Caco-2 (cell line): ENCODE data around the gene MGMT. TPM values are rescaled to one million over a fixed set of nuclear protein-coding genes. Genes with fewer than 3 reads are reported as not detected.

ENCODE experiments used
- Bru-seq: library from RNA; stranded (reverse); fragments of 400-500 nt; gene quantifications from one replicate; lab custom pipeline; 2021; lab: Mats Ljungman, UMichigan
- BruChase-seq, 2 experiments: library from RNA; stranded (reverse); fragments of 400-500 nt; gene quantifications; one replicate each; lab custom pipeline; 2021; lab: Mats Ljungman, UMichigan
- BruUV-seq: library from RNA; stranded (reverse); fragments of 400-500 nt; replicated peaks from 2 replicates; lab custom pipeline; 2021; lab: Mats Ljungman, UMichigan
- CTCF ChIA-PET: fragments of 300-600 bp; sonication (Branson Sonifier 250); formaldehyde crosslinking; loops from one replicate; lab custom pipeline; 2022; ENCODE audit warnings: antibody characterized with exemption; lab: Charles Lee
- POLR2A ChIA-PET: fragments of 300-600 bp; sonication (Branson Sonifier 250); formaldehyde crosslinking; loops from one replicate; lab custom pipeline; 2022; ENCODE audit warnings: antibody characterized with exemption; lab: Charles Lee
- DNase-seq, 2 experiments: peaks; one replicate each; pipeline versions ENCODE4 v3.0.0 to v3.0.0-alpha.2; 2020 to 2022
- H3K27me3 ChIP-seq: replicated peaks from 2 replicates; pipeline ENCODE4 v1.6.0; 2011; ENCODE audit warnings: low read length; ENCODE audit not compliant: control insufficient read depth, insufficient read depth
- H3K36me3 ChIP-seq: 2 replicates; pipeline ENCODE4 v1.5.1; 2011; ENCODE audit warnings: low read length; ENCODE audit not compliant: control insufficient read depth, insufficient read depth
- H3K4me1 ChIP-seq: fragments of 250-450 bp; sonication (Bioruptor Pico); 2 replicates; pipeline ENCODE4 v1.5.1; 2020; ENCODE audit warnings: mild to moderate bottlenecking
- H3K4me3 ChIP-seq: 2 replicates; pipeline ENCODE4 v1.5.1; 2011; ENCODE audit warnings: low read depth, mild to moderate bottlenecking, control low read depth, low read length
- H3K9me3 ChIP-seq: fragments of 250-450 bp; sonication (Bioruptor Pico); 2 replicates; pipeline ENCODE4 v1.5.1; 2020; ENCODE audit warnings: mild to moderate bottlenecking, moderate library complexity
- H3K27ac Mint-ChIP-seq: one replicate; pipeline ENCODE4 v1.8.0; 2022; ENCODE audit warnings: mixed read lengths; ENCODE audit not compliant: unreplicated experiment
- H3K27me3 Mint-ChIP-seq: one replicate; pipeline ENCODE4 v1.8.0; 2022; ENCODE audit warnings: mixed read lengths; ENCODE audit not compliant: insufficient read depth, unreplicated experiment
- H3K36me3 Mint-ChIP-seq: one replicate; pipeline ENCODE4 v1.8.0; 2022; ENCODE audit warnings: mild to moderate bottlenecking, mixed read lengths; ENCODE audit not compliant: insufficient read depth, unreplicated experiment
- H3K4me1 Mint-ChIP-seq: one replicate; pipeline ENCODE4 v1.8.0; 2022; ENCODE audit warnings: low read depth, mixed read lengths; ENCODE audit not compliant: unreplicated experiment
- H3K4me3 Mint-ChIP-seq: one replicate; pipeline ENCODE4 v1.8.0; 2022; ENCODE audit warnings: mild to moderate bottlenecking, moderate library complexity, mixed read lengths; ENCODE audit not compliant: unreplicated experiment
- H3K9me3 Mint-ChIP-seq: one replicate; pipeline ENCODE4 v1.8.0; 2022; ENCODE audit warnings: mixed read lengths; ENCODE audit not compliant: unreplicated experiment
- intact Hi-C: fragments of 100-400 bp; cut with micrococcal nuclease; formaldehyde crosslinking; loops from one replicate; pipeline ENCODE4 v1.10.0; 2022; ENCODE audit not compliant: unreplicated experiment
- long read RNA-seq: library from polyadenylated mRNA; stranded (forward); transcript quantifications from one replicate; pipeline ENCODE4 v2.0.0, GENCODE V29; 2022
- total RNA-seq: library from RNA; stranded (reverse); gene quantifications from 2 replicates; pipeline ENCODE4 v1.2.3, GENCODE V29; 2022
- TF ChIP-seq, protein P1 (sequence below), 2 experiments: fragments of 200-600 bp in 1 of 2; IDR thresholded peaks; 1 replicate in 1 of 2; 2 replicates in 1 of 2; pipeline versions ENCODE4 v1.5.1 to v1.8.0; 2011 to 2022; ENCODE audit warnings: antibody characterized with exemption in 1 of 2, control low read depth in 1 of 2, inconsistent platforms in 1 of 2, low read depth in 1 of 2, low read length in 1 of 2, mild to moderate bottlenecking in 1 of 2, moderate library complexity in 1 of 2; ENCODE audit not compliant: insufficient read depth in 1 of 2, severe bottlenecking in 1 of 2, unreplicated experiment in 1 of 2

MGMT gene
- total RNA-seq (49.3 and 57.0 TPM in 2 replicates), Bru-seq, nascent RNA (percentile 80 among the genes with signal in this experiment), BruChase-seq, experiment 1, labeled RNA remaining after a 2-hour chase (percentile 73 among the genes with signal in this experiment), BruChase-seq, experiment 2, labeled RNA remaining after a 6-hour chase (percentile 63 among the genes with signal in this experiment)
- long read RNA-seq, transcript MGMT-201 (5 exons, 1,759 nt) = major isoform, 65 of 86 reads
- long read RNA-seq, partial matches to known transcripts = 8 of 86 reads
- long read RNA-seq, other reads (novel, unspliced or antisense) = 13 of 86 reads

DNA sequence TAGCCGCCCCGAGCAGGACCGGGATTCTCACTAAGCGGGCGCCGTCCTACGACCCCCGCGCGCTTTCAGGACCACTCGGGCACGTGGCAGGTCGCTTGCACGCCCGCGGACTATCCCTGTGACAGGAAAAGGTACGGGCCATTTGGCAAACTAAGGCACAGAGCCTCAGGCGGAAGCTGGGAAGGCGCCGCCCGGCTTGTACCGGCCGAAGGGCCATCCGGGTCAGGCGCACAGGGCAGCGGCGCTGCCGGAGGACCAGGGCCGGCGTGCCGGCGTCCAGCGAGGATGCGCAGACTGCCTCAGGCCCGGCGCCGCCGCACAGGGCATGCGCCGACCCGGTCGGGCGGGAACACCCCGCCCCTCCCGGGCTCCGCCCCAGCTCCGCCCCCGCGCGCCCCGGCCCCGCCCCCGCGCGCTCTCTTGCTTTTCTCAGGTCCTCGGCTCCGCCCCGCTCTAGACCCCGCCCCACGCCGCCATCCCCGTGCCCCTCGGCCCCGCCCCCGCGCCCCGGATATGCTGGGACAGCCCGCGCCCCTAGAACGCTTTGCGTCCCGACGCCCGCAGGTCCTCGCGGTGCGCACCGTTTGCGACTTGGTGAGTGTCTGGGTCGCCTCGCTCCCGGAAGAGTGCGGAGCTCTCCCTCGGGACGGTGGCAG is at the start of gene MGMT:
MGMT (plus strand) TSS at position 539 of the 656 bp plus-strand sequence.
- CTCF ChIA-PET = no interaction called here
- Mint-ChIP-seq H3K4me1 (peaks cover 39% of the 10 kb centered on the region), H3K27me3 (no peaks in the 10 kb centered on the region), H3K4me3 (peak within 1 kb of the TSS; percentile 82), H3K27ac (peak within 1 kb of the TSS; percentile 70), H3K9me3 (peaks cover 10% of the 10 kb centered on the region), H3K36me3 (peaks cover 39% of the 10 kb centered on the region)
- Histone ChIP-seq H3K36me3 (no peaks in the 10 kb centered on the region), H3K27me3 (no peaks in the 10 kb centered on the region), H3K9me3 (no peaks in the 10 kb centered on the region), H3K4me1 (peaks cover 67% of the 10 kb centered on the region), H3K4me3 (peak within 1 kb of the TSS; percentile 88)
- no TSS peak for BruUV-seq
- DNase-seq = peak; percentile 96
- intact Hi-C loops = loop anchor here (5.0 to 10.0 kb wide), 3 partner anchors 35 to 498 kb away; partner anchors contain the start of gene EBF3
- POLR2A ChIA-PET = interaction anchor here (0.6 to 1.0 kb wide), 13 partner anchors 9 to 644 kb away, joined by 3 to 20 read pairs (median 4); partner anchors contain the start of gene C10orf143
- TF ChIP-seq, protein P1, sequence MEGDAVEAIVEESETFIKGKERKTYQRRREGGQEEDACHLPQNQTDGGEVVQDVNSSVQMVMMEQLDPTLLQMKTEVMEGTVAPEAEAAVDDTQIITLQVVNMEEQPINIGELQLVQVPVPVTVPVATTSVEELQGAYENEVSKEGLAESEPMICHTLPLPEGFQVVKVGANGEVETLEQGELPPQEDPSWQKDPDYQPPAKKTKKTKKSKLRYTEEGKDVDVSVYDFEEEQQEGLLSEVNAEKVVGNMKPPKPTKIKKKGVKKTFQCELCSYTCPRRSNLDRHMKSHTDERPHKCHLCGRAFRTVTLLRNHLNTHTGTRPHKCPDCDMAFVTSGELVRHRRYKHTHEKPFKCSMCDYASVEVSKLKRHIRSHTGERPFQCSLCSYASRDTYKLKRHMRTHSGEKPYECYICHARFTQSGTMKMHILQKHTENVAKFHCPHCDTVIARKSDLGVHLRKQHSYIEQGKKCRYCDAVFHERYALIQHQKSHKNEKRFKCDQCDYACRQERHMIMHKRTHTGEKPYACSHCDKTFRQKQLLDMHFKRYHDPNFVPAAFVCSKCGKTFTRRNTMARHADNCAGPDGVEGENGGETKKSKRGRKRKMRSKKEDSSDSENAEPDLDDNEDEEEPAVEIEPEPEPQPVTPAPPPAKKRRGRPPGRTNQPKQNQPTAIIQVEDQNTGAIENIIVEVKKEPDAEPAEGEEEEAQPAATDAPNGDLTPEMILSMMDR (IDR thresholded peaks at IDR 0.05; ENCODE audit: insufficient read depth in 1 of 2, low read depth in 1 of 2, low read length in 1 of 2, severe bottlenecking in 1 of 2, unreplicated experiment in 1 of 2) = no peak

DNA sequence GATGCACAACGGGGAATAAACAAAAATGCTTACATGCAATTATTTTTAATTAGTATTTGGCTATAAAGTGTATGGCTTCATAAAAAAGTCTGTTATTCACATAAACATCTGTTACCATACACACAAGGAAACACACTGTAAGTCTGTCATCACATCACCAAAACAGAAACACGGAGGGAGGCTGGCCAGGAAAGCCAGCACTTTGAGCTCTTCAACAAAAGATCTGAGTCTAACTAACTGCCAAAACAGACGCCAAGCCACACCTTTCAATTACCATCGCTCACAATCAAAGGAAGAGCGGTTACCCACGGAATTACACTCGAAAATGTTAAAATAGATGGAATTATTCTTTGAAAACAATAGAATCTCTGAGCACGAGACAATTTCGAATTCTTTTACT is 49.2 kb upstream of the MGMT start:
- ChIA-PET CTCF (no interaction called here), POLR2A (no interaction called here)
- no TSS peak for BruUV-seq
- no peaks in the 10 kb centered on the region for H3K4me1 ChIP-seq
- TF ChIP-seq, protein P1 (IDR thresholded peaks at IDR 0.05; ENCODE audit: insufficient read depth in 1 of 2, low read depth in 1 of 2, low read length in 1 of 2, severe bottlenecking in 1 of 2, unreplicated experiment in 1 of 2) = no peak
- no peaks in the 10 kb centered on the region for H3K9me3 Mint-ChIP-seq
- DNase-seq = no peak
- H3K4me3 ChIP-seq = no peak overlapping the region
- H3K27ac Mint-ChIP-seq = no peak overlapping the region
- no peaks in the 10 kb centered on the region for H3K9me3 ChIP-seq
- no peaks in the 10 kb centered on the region for H3K27me3 Mint-ChIP-seq
- no peaks in the 10 kb centered on the region for H3K4me1 Mint-ChIP-seq
- H3K36me3 ChIP-seq = no peaks in the 10 kb centered on the region
- intact Hi-C loops = no loop called here
- no peaks in the 10 kb centered on the region for H3K36me3 Mint-ChIP-seq
- H3K27me3 ChIP-seq = no peaks in the 10 kb centered on the region
- no peak overlapping the region for H3K4me3 Mint-ChIP-seq

DNA sequence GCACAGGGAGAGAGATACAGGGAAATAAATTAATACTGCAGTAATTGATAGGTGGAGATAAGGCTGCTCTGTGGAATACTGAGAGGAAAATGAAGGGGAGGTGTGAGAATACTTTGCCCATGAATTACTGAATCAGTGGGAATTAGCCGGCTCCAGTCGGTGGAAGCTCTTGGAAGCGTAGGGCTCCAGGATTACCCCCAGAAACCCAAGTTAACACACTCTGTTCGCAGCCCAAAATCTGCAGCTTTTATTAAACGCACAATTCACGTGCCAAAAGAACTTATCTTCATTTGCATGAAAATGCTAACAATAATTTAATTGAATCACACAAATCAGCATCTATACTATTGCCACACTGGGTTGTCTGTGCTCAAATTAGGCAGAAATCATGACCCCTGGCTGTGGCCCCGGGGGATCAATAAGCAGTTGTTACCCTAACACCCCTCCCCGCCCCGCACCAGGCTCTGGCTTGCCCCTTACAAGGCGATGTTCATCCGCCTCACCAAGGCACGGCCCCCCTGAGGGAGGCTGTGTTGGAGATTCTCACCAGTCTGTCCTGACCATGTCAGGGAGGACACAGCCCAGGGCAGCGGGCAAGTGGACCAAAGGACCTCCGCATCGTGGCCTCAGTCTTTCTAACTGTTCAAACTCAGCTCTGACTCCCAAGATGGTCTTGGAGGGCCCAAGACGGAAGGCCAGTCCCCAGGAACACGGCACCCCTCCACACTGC is 48.4 kb upstream of the MGMT start:
- H3K4me1 ChIP-seq = no peaks in the 10 kb centered on the region
- Mint-ChIP-seq H3K4me3 (no peak overlapping the region), H3K9me3 (no peaks in the 10 kb centered on the region), H3K36me3 (no peaks in the 10 kb centered on the region), H3K27ac (no peak overlapping the region), H3K4me1 (no peaks in the 10 kb centered on the region), H3K27me3 (no peaks in the 10 kb centered on the region)
- TF ChIP-seq, protein P1 (IDR thresholded peaks at IDR 0.05; ENCODE audit: insufficient read depth in 1 of 2, low read depth in 1 of 2, low read length in 1 of 2, severe bottlenecking in 1 of 2, unreplicated experiment in 1 of 2) = no peak
- no peaks in the 10 kb centered on the region for H3K27me3 ChIP-seq
- intact Hi-C loops = no loop called here
- CTCF ChIA-PET = no interaction called here
- DNase-seq = no peak
- BruUV-seq = no TSS peak
- H3K4me3 ChIP-seq = no peak overlapping the region
- H3K36me3 ChIP-seq = no peaks in the 10 kb centered on the region
- no peaks in the 10 kb centered on the region for H3K9me3 ChIP-seq
- POLR2A ChIA-PET = no interaction called here
